ENCODE results near the gene CDH13. TPM values are rescaled to one million over a fixed set of nuclear protein-coding genes. Genes with fewer than 3 reads are reported as not detected.

Gene CDH13
- total and polyA plus RNA-seq, 2 of the 8 experiments (the other 6 are each of a cell fraction or from before 2014, with no cell fraction given) = 2.3 to 2.4 TPM

DNA sequence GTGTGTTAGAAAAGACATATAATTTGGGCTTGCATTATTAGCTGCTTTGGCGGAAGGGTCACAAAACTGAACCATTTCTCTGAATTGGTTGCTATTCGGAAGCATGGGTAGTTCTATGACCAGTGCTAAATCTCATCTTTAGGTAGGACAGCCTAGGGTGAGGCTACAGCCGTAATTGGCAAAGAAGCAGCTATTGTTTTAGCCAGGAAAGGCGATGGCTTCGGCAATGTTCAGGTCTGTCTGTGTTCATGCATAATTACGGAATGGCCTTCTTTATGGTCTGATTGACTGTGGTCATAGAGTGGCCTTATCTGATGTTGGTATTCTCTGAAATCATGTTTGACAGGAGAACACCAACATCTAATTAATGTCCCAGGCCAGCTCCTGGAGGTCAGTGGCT is 812.6 kb downstream of the CDH13 start:
- Histone ChIP-seq H3K27me3 (replicated peaks in 1 of 4; ENCODE audit: control insufficient read depth in 3 of 4, extremely low read depth in 1 of 4, insufficient read depth in 3 of 4, low read length in 3 of 4) (0 out of 7 replicates have a peak, but pooled peaks cover 0 to 2% (median 0%) of the 10 kb centered on the region in 4 experiments), H2BK20ac (ENCODE audit: low read length) (no peak overlapping the region), H3K4me2 (ENCODE audit: insufficient read depth in 1 of 2, low read depth in 2 of 2, low read length in 2 of 2) (no peak overlapping the region), H2AFZ (ENCODE audit: low read length) (no peak overlapping the region), H3K4me3 (ENCODE audit: extremely low read depth in 1 of 4, insufficient read depth in 2 of 4, low read depth in 3 of 4, low read length in 4 of 4) (no peak overlapping the region), H3K9ac (replicated peaks in 1 of 4; ENCODE audit: extremely low read depth in 1 of 4, low read depth in 3 of 4, low read length in 3 of 4) (no peak overlapping the region), H3K79me1 (ENCODE audit: low read depth, low read length) (no peaks in the 10 kb centered on the region), H2BK15ac (ENCODE audit: low read length) (no peak overlapping the region), H4K5ac (ENCODE audit: insufficient read length, low read depth, low read length) (no peak overlapping the region), H3K23me2 (ENCODE audit: low read depth, low read length) (no peaks in the 10 kb centered on the region), H3K56ac (replicated peaks; ENCODE audit: insufficient read length, low read depth, low read length) (no peak overlapping the region), H2BK5ac (ENCODE audit: low read depth, low read length) (no peak overlapping the region), H3K23ac (ENCODE audit: insufficient read length) (no peak overlapping the region), H2AK5ac (ENCODE audit: low read depth, low read length) (no peak overlapping the region), H3K79me2 (ENCODE audit: control insufficient read depth in 1 of 2, insufficient read depth in 2 of 2, low read length in 2 of 2) (no peaks in the 10 kb centered on the region), H3K18ac (ENCODE audit: extremely low read depth, low read length) (no peak overlapping the region), H4K20me1 (replicated peaks in 1 of 2; ENCODE audit: control insufficient read depth in 1 of 2, insufficient read depth in 2 of 2, low read length in 2 of 2) (peaks cover 0 to 2% of the 10 kb centered on the region in 2 experiments), H4K91ac (replicated peaks; ENCODE audit: insufficient read length, low read length) (no peak overlapping the region), H3K9me3 (ENCODE audit: insufficient read depth in 2 of 2, low read depth in 1 of 2, low read length in 1 of 2) (no peaks in the 10 kb centered on the region), H3K4ac (replicated peaks; ENCODE audit: insufficient read length, low read depth, low read length) (no peak overlapping the region), H4K8ac (ENCODE audit: extremely low read depth, insufficient read depth, low read length) (no peak overlapping the region), H3K36me3 (ENCODE audit: control insufficient read depth in 2 of 4, insufficient read depth in 4 of 4, low read length in 3 of 4) (no peaks in the 10 kb centered on the region), H3K14ac (ENCODE audit: insufficient read length) (no peak overlapping the region), H2BK120ac (replicated peaks; ENCODE audit: low read depth, low read length) (no peak overlapping the region), H2BK12ac (ENCODE audit: low read depth, low read length) (no peak overlapping the region), H3K27ac (ENCODE audit: low read depth, low read length) (no peak overlapping the region), H3K4me1 (replicated peaks in 1 of 4; ENCODE audit: control insufficient read depth in 3 of 4, insufficient read depth in 4 of 4, low read length in 3 of 4) (no peaks in the 10 kb centered on the region)
- WGBS, 2 experiments (ENCODE audit: extremely low coverage in 1 of 2, insufficient coverage in 1 of 2, insufficient read length in 1 of 2, insufficient replicate concordance in 2 of 2, low coverage in 1 of 2, low lambda C conversion rate in 2 of 2, missing lambda C conversion rate in 1 of 2) = 87% methylated on average over 6 of the region's 6 CpGs; no CpG with 5 or more reads in 1 of the 2 experiments
- FAIRE-seq = no peak
- no peak for DNase-seq (ENCODE audit: low read depth in 1 of 2, low spot score in 2 of 2)
- CTCF ChIA-PET (ENCODE audit: partially characterized antibody) = interaction anchor here (1.0 to 1.1 kb wide), 3 partner anchors 7 to 35 kb away, joined by 4 to 5 read pairs (median 4); no protein-coding TSS in a partner anchor
- POLR2A ChIA-PET (ENCODE audit: partially characterized antibody) = interaction anchor here (0.6 kb wide), 1 partner anchor 193 kb away, joined by 3 read pairs; no protein-coding TSS in a partner anchor
- TF ChIP-seq PHF8 (conservative IDR thresholded peaks at IDR 0.05; ENCODE audit: low read depth, low read length) (no peak), POU5F1 (IDR thresholded peaks at IDR 0.05; ENCODE audit: low read depth, low read length) (no peak), CTBP2 (IDR thresholded peaks at IDR 0.05; ENCODE audit: borderline replicate concordance, insufficient read depth, insufficient read length, low read length) (no peak), NANOG (IDR thresholded peaks at IDR 0.05; ENCODE audit: insufficient read depth, low read depth, low read length, poor library complexity, severe bottlenecking) (no peak), CEBPB (IDR thresholded peaks at IDR 0.05; ENCODE audit: low read depth, low read length) (no peak), SIX5 (IDR thresholded peaks at IDR 0.05; ENCODE audit: low read depth, low read length) (no peak), SP2 (IDR thresholded peaks at IDR 0.05; ENCODE audit: low read length) (no peak), ZNF274 (IDR thresholded peaks at IDR 0.05; ENCODE audit: borderline replicate concordance, extremely low read depth, low read length) (no peak), EGR1 (IDR thresholded peaks at IDR 0.05; ENCODE audit: borderline replicate concordance, low read depth, low read length) (no peak), RXRA (IDR thresholded peaks at IDR 0.05; ENCODE audit: insufficient read depth, low read depth, low read length) (no peak), KDM4A (IDR thresholded peaks at IDR 0.05; ENCODE audit: low read depth, low read length, severe bottlenecking) (no peak)
- TF ChIP-seq, protein P1, sequence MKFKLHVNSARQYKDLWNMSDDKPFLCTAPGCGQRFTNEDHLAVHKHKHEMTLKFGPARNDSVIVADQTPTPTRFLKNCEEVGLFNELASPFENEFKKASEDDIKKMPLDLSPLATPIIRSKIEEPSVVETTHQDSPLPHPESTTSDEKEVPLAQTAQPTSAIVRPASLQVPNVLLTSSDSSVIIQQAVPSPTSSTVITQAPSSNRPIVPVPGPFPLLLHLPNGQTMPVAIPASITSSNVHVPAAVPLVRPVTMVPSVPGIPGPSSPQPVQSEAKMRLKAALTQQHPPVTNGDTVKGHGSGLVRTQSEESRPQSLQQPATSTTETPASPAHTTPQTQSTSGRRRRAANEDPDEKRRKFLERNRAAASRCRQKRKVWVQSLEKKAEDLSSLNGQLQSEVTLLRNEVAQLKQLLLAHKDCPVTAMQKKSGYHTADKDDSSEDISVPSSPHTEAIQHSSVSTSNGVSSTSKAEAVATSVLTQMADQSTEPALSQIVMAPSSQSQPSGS (IDR thresholded peaks at IDR 0.05; ENCODE audit: low read length) = no peak
